Osteoblast (primary cell): ENCODE data around the gene MYL12A. TPM values are rescaled to one million over a fixed set of nuclear protein-coding genes. Genes with fewer than 3 reads are reported as not detected.

Source experiments
- DNase-seq: peaks from one replicate; pipeline ENCODE4 v3.0.0; 2011; ENCODE audit warnings: low spot score, mixed read lengths; ENCODE audit not compliant: insufficient read length; ENCODE audit errors: missing footprints
- H2AFZ ChIP-seq: 2 replicates; pipeline ENCODE4 v1.6.0; 2011; ENCODE audit warnings: mild to moderate bottlenecking, low read length
- H3K27ac ChIP-seq: 2 replicates; pipeline ENCODE4 v1.5.1; 2011; ENCODE audit warnings: mild to moderate bottlenecking, low read depth, low read length, moderate library complexity
- H3K27me3 ChIP-seq: 2 replicates; pipeline ENCODE4 v1.6.0; 2012; ENCODE audit warnings: mild to moderate bottlenecking, control low read depth, inconsistent platforms, low read length, moderate library complexity; ENCODE audit not compliant: insufficient read depth
- H3K36me3 ChIP-seq: 2 replicates; pipeline ENCODE4 v1.5.1; 2011; ENCODE audit warnings: mild to moderate bottlenecking, low read length, control low read depth, moderate library complexity; ENCODE audit not compliant: insufficient read depth
- H3K4me1 ChIP-seq: 2 replicates; pipeline ENCODE4 v1.5.1; 2011; ENCODE audit warnings: mild to moderate bottlenecking, low read length, control low read depth, moderate library complexity; ENCODE audit not compliant: insufficient read depth
- H3K4me2 ChIP-seq: 2 replicates; pipeline ENCODE4 v1.6.0; 2011; ENCODE audit warnings: mild to moderate bottlenecking, low read length; ENCODE audit not compliant: insufficient read depth
- H3K4me3 ChIP-seq: fragments of 200-600 bp; sonication (generic); 3 replicates; pipeline ENCODE4 v1.5.1; 2012; ENCODE audit warnings: mild to moderate bottlenecking, low read length, inconsistent platforms; ENCODE audit not compliant: insufficient read depth
- H3K79me2 ChIP-seq: 2 replicates; pipeline ENCODE4 v1.6.0; 2012; ENCODE audit warnings: mild to moderate bottlenecking, low read length, control low read depth, inconsistent platforms; ENCODE audit not compliant: insufficient read depth
- H3K9me3 ChIP-seq: 2 replicates; pipeline ENCODE4 v1.5.1; 2011; ENCODE audit warnings: low read depth, low read length, control low read depth
- H4K20me1 ChIP-seq: 2 replicates; pipeline ENCODE4 v1.6.0; 2012; ENCODE audit warnings: mild to moderate bottlenecking, low read length, control low read depth; ENCODE audit not compliant: insufficient read depth
- total RNA-seq: library from RNA; depleted of rRNA; stranded (reverse); fragments of >200 nt; gene quantifications from 2 replicates; pipeline ENCODE4 v1.2.3, GENCODE V29; 2012
- TF ChIP-seq, protein P1 (sequence below): IDR thresholded peaks from 2 replicates; pipeline ENCODE4 v1.5.1; 2011; ENCODE audit warnings: mild to moderate bottlenecking, low read depth, low read length, moderate library complexity; ENCODE audit errors: extremely low read depth

Gene MYL12A
- total RNA-seq, 1 donor, result 572 TPM

DNA sequence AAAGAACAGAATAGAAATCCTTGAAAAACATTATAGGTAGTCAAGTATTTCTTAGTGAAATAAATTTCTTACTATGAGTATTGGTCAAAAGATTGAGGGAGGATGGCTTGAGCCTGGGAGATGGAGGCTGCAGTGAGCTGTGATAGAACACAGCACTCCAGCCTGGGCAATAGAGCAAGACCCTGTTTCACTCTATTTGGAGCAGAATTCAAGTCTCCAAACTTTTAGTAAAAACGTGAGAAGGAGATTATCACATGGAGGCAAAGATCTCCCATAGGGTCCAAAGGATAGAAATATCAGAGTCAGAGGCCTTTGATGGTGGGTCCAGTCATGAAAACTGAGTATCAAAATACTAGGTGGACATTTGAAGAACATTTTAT, 2.4 kb upstream of the MYL12A start:
- Histone ChIP-seq H3K79me2 (peaks cover 26% of the 10 kb centered on the region), H3K27me3 (no peaks in the 10 kb centered on the region), H3K9me3 (no peaks in the 10 kb centered on the region), H4K20me1 (peaks cover 4% of the 10 kb centered on the region), H2AFZ (no peak overlapping the region), H3K36me3 (peaks cover 10% of the 10 kb centered on the region), H3K4me2 (peak overlapping the region; percentile 97), H3K4me3 (peak overlapping the region; percentile 92), H3K4me1 (peaks cover 20% of the 10 kb centered on the region), H3K27ac (peak overlapping the region; percentile 98)
- DNase-seq, result no peak
- TF ChIP-seq, protein P1, sequence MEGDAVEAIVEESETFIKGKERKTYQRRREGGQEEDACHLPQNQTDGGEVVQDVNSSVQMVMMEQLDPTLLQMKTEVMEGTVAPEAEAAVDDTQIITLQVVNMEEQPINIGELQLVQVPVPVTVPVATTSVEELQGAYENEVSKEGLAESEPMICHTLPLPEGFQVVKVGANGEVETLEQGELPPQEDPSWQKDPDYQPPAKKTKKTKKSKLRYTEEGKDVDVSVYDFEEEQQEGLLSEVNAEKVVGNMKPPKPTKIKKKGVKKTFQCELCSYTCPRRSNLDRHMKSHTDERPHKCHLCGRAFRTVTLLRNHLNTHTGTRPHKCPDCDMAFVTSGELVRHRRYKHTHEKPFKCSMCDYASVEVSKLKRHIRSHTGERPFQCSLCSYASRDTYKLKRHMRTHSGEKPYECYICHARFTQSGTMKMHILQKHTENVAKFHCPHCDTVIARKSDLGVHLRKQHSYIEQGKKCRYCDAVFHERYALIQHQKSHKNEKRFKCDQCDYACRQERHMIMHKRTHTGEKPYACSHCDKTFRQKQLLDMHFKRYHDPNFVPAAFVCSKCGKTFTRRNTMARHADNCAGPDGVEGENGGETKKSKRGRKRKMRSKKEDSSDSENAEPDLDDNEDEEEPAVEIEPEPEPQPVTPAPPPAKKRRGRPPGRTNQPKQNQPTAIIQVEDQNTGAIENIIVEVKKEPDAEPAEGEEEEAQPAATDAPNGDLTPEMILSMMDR, result no peak

GRCh38 chr18:3245853-3246634, 1.6 kb upstream of the MYL12A start:
- peak overlapping the region; percentile 85 for H2AFZ ChIP-seq
- peaks cover 9% of the 10 kb centered on the region for H4K20me1 ChIP-seq
- peak overlapping the region; percentile 92 for H3K4me3 ChIP-seq
- no peaks in the 10 kb centered on the region for H3K9me3 ChIP-seq
- peak; percentile 79 for DNase-seq
- TF ChIP-seq, protein P1, result peak; percentile 95
- H3K79me2 ChIP-seq, result peaks cover 33% of the 10 kb centered on the region
- peaks cover 14% of the 10 kb centered on the region for H3K36me3 ChIP-seq
- H3K27me3 ChIP-seq, result no peaks in the 10 kb centered on the region
- H3K4me1 ChIP-seq, result peaks cover 29% of the 10 kb centered on the region
- peak overlapping the region; percentile 98 for H3K27ac ChIP-seq
- peak overlapping the region; percentile 97 for H3K4me2 ChIP-seq

- Histone ChIP-seq H3K79me2 (peaks cover 39% of the 10 kb centered on the region), H3K4me3 (peak overlapping the region; percentile 92), H3K27me3 (no peaks in the 10 kb centered on the region), H3K4me2 (peak overlapping the region; percentile 97), H3K4me1 (peaks cover 36% of the 10 kb centered on the region), H3K9me3 (no peaks in the 10 kb centered on the region), H4K20me1 (peaks cover 9% of the 10 kb centered on the region), H3K36me3 (peaks cover 14% of the 10 kb centered on the region), H3K27ac (peak overlapping the region; percentile 98), H2AFZ (peak overlapping the region; percentile 85)
- TF ChIP-seq, protein P1, result no peak
- peak; percentile 47 for DNase-seq
Measured at GRCh38 chr18:3246635-3247239, 864 bp upstream of the MYL12A start.

DNA sequence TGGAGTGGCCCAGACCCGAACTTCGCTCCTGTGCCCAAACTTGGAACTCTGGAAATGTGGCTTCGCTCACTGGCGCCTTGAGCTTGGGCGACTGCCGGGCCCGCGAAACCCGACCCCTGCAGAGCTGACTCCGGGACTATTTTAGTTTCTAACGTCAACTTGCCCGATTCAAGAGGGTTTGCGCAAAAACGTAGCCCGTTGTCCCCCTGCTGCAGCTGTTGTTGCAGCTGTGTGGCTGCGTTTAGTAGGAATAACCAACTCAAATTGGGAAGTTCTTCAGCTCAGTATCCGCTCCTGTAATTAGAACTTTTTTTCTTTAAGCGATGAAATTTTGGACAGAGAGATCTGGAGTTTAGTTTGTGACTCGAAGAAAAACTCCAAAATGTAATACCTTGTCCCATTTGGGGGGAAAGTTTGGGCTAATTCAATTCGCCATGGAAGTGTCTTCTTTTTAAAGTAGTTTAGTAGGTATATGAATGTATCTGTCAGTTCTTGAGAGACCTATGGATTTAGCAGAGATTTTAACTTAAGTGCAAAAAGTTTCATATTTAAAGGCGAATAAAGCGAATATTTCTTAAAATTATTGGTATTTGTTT, 559 bp downstream of the MYL12A start:
- no peak for DNase-seq
- Histone ChIP-seq H3K4me3 (peak overlapping the region; percentile 92), H4K20me1 (peaks cover 14% of the 10 kb centered on the region), H3K9me3 (no peaks in the 10 kb centered on the region), H3K27me3 (no peaks in the 10 kb centered on the region), H3K4me2 (peak overlapping the region; percentile 97), H3K36me3 (peaks cover 19% of the 10 kb centered on the region), H2AFZ (no peak overlapping the region), H3K79me2 (peaks cover 52% of the 10 kb centered on the region), H3K27ac (peak overlapping the region; percentile 98), H3K4me1 (peaks cover 43% of the 10 kb centered on the region)
- TF ChIP-seq, protein P1, result no peak
